Uterus (tissue), 2 donors: ENCODE measurements around the gene SPSB3.
A peak's percentile ranks its signal among the peaks of the same experiment; 100 is the strongest.

Source experiments
- CTCF ChIP-seq, 4 experiments: fragments of 200-600 bp in 2 of 4; fragments of 450-650 bp in 2 of 4; sonication (generic) in 2 of 4; IDR thresholded peaks; one replicate each; pipeline ENCODE4 v1.5.1; 2016 to 2019; ENCODE audit warnings: antibody characterized with exemption in 4 of 4, mild to moderate bottlenecking in 2 of 4, moderate library complexity in 1 of 4
- POLR2A ChIP-seq, 2 donors: fragments of 450-650 bp; IDR thresholded peaks; one replicate each; pipeline ENCODE4 v1.6.1; 2016; ENCODE audit warnings: antibody characterized with exemption in 2 of 2, mild to moderate bottlenecking in 1 of 2, moderate library complexity in 1 of 2

- peak in 1 of 4 experiments; percentile 3 for TF ChIP-seq CTCF (IDR thresholded peaks at IDR 0.05)
- TF ChIP-seq POLR2A (IDR thresholded peaks at IDR 0.05): peak; percentile 62 to 80
These were observed at the start of gene SPSB3, which contains the start of gene NUBP2 for GRCh38 chr16:1782408-1783264.
